Hematopoietic multipotent progenitor cell treated with erythropoietin and hydrocortisone succinate and interleukin-3 and kit ligand, for 4 days (in vitro differentiated cells): ENCODE measurements around the gene SAMD14.
A peak's percentile ranks its signal among the peaks of the same experiment; 100 is the strongest.

ENCODE experiments used
- DNase-seq: peaks from one replicate; pipeline ENCODE4 v3.0.0-alpha.2; 2015

Gene SAMD14

GRCh38 chr17:50110591-50111349, 19.2 kb downstream of the SAMD14 start:
- no peak for DNase-seq

GRCh38 chr17:50109785-50110184, 20.2 kb downstream of the SAMD14 start:
- DNase-seq: no peak

GRCh38 chr17:50109207-50109606, 20.8 kb downstream of the SAMD14 start:
- DNase-seq: no peak

DNA sequence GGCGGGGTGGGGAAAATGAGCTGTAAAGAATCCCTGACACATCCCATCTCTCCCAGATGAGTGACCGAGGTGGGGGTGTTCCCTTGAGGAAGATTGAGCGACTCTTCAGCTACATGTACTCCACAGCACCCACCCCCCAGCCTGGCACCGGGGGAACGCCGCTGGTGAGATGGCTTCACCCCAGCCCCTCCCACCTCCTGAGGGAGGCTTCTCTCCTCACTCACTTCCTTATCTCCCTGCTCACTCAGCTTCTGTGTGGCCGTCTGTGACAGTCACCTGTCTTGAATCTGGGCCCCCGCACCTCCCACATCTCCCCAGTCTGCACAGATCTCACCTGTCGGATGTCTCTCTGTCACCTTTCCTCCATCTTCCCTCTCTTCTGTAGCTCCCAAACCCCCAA, 21.4 kb downstream of the SAMD14 start:
- DNase-seq: no peak

- DNase-seq: no peak
Measured at GRCh38 chr17:50107790-50108414, 22.1 kb downstream of the SAMD14 start.

DNA sequence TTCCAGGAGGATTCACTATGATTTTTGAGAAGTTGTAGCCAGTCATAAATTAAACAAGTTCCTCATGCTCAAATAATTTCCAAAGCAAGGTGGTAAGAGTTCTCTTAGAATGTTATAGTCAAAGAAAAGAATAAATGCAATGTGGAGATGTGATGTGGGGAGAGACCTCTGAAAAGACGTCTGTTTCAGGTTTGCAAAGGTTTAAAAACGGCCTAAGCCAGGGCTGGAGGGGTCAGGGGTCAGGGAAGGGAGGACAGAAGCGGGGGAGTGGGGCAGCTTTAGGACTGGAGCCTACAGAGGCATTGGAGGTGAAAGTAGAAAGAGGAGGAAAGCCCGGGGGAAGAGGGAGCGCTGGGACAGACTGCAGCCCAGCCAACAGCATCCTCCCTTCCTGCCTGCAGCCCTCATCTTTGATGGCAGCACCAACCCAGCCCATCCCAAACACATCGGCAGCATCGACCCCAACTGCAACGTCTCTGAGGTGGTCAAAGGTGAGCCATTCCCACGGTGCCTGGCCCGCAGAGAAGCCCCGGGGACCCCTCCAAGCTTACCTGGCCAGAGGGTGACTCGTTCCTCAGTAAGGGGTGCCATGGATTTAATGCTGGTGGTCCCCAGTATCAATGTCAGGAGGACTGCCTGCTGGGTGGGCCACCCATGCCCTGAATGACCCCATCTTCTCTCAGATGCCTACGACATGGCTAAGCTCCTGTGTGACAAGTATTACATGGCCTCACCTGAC, 23.4 kb downstream of the SAMD14 start:
- DNase-seq: no peak

DNA sequence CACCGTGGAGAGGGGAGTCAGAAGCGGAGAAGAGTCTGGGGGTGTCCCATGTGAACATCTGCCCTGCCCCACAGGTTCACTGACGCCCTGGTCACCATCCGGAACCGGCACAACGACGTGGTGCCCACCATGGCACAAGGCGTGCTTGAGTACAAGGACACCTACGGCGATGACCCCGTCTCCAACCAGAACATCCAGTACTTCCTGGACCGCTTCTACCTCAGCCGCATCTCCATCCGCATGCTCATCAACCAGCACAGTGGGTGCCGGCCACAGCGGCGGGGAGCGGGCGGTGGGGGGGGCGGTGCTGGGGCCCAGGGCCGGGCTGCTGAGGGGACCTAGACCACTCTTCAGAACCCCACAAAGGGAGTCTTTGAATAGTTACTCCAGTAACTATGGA, 24.1 kb downstream of the SAMD14 start:
- no peak for DNase-seq

- DNase-seq: no peak
Measured at GRCh38 chr17:50103941-50104340, 26.0 kb downstream of the SAMD14 start.

GRCh38 chr17:50103252-50103651, 26.7 kb downstream of the SAMD14 start:
- DNase-seq: no peak

DNA sequence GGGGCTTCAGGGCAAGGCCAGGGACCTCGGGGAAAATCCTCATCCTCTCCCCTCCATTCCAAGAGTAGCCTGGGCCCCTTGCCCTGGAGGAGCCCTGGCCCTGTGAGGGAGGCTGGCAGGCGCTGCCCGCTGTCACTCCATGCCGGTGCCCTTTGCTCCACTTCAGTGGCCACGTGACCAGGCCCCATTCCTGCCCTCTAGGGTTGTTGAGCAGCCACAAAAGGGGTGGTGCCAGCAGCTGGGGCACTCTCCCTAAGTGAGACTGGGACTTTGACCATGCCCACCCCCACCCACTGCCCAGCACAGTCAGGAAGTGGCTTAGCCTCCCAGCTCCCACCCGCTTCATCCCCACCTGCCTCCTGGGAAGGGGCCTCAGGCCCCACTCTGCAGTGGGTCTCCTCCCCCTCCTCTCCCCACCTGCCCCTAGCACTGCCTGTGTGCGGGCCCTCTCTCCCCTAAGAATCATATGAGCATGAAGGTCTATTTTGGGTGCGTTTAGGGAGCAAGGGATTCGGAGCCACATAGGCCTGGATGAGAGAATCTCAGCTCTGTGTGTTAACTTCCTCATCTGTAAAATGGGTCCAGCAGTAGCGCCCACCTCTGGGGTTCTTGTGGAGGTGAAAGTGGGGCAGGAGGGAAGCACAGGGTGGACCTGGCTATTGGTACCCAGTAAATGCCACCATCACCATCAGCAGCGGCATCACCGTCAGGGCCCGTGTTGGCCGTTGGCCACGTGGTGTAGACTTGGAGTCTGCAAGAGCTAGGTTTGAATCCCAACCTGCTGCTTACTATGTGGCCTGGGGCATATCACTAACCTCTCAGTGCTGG, 27.6 kb downstream of the SAMD14 start:
- DNase-seq: no peak

GRCh38 chr17:50101346-50102163, 28.4 kb downstream of the SAMD14 start:
- DNase-seq: peak; percentile 26

- no peak for DNase-seq
Measured at GRCh38 chr17:50100921-50101345, 29.0 kb downstream of the SAMD14 start.

DNA sequence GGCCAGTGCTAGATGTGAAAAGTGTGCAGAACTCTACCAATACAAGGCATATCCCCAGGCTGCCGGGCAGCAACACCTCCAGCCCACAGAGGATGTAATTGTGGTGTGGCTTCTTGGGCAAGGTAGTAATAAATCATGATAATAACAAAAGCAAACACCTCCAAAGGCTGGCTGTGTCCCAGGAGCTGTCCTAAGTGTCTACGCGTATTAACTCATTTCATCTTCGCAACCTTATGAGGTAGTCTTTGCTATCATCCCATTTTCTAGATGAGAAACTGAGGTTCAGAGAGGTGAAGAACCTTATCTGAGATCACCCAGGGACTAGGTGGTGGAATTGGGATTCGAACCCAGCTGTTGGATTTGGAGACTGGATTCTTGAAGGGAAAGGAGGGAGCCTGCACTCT, 29.5 kb downstream of the SAMD14 start:
- DNase-seq: no peak

DNA sequence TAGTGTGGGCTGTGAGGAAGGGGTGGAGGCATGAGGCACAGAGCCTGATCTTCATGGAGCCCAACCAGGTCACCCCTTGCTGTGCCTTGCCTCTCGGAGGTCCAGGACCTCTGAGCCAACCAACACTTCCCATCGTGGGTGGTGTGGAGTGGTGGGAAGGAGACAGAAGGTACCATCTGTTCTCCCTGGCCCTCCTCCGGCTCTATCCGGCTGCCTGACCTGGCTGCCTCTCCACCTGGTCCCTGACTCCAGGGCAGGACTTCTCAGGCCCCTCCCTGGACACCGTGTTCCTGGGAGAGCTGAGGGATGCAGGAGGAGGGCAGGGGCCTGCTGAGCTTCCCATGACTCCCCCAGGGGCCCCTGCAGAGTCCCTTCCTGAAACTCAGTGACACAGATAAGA, 31.0 kb downstream of the SAMD14 start:
- DNase-seq: no peak

DNA sequence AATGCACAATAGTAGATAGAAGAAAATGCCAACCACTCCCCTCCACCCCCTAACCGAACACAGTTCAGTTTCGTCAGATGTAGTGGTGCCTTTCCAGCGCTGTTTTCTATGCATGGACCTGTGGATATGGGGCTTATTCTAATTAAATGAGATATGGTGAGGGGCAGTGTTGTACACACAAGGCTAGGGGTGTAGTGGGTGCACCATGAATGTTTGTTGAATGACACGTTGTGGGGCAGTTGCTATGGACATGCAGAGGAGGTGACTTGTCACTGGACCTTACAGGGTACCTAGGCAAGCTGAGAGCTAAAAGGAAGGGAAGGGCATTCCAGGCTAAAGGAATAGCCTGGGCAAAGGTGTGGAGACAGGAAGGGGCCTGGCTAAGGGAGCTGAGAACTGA, 31.4 kb downstream of the SAMD14 start:
- DNase-seq: no peak

GRCh38 chr17:50097926-50098325, 32.0 kb downstream of the SAMD14 start:
- DNase-seq: no peak

DNA sequence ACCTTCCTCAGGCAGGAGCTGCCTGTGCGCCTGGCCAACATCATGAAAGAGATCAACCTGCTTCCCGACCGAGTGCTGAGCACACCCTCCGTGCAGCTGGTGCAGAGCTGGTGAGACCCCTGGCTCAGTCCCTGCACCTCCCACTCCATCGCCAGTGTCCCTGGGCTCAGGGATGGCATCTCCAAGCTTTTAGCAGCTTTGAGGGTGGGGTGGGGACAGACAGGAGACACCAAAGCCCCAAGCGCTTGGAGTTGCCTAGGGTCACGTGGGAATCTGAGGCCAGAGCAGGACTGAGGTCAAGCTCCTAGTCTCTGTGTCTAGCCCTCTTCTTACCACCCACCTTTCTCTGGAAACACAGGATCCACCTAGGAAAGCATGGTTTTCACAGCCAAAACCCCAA, 32.5 kb downstream of the SAMD14 start:
- no peak for DNase-seq

DNA sequence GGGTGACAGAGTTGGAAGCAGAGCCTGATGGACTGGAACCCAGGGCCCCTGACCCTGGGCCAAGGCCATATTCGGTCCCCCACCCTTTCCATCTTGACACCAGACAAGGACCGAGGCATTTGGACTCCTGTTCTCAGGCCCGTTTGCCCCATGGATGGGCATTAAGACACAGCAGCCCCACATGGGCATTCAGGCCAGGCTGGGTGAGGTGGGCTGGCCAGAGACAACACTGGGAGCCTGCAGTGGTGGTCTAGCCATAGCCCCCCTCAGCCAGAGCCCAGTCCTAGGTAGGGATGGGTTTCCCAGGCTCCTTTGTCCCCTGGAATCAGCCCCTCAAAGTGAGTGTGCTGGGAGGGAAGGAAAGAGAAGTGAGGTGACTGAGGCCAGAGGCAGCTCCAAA, 33.2 kb downstream of the SAMD14 start:
- DNase-seq: no peak

GRCh38 chr17:50096092-50096491, 33.9 kb downstream of the SAMD14 start:
- DNase-seq: no peak

DNA sequence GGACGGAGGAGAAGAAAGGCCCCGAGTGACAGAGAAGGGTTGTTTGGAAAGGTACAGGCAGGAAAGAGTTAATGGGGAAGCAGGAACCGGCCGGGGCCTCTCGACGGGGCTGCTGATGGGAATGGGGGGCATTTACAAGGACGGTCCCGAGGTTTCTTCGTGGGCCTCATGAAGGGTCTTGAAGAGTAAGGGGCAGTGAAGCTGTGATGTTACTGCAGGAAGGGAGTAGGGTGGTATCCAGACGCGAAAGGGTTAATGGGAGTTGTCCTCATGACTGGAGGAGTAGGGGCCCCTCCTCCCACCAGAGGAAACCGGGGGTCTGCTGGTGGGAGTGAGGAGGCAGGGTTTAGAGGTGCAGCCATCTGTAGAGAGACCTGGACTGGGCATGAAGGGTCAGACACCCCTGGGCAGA, 34.3 kb downstream of the SAMD14 start:
- DNase-seq: peak; percentile 15

- peak; percentile 97 for DNase-seq
Measured at GRCh38 chr17:50094753-50095619, 35.0 kb downstream of the SAMD14 start, which contains the start of gene PDK2. TSS of gene PDK2 (plus strand) at chr17:50095351. CDS start at chr17:50095436, 85 bp downstream.
